ACC112 (cell line): ENCODE data around the gene GTF3C4.

Source experiments
- H2AFZ ChIP-seq: fragments of 200-600 bp; sonication (generic); one replicate; pipeline ENCODE4 v1.6.0; 2017; ENCODE audit warnings: antibody characterized with exemption, low read length; ENCODE audit not compliant: unreplicated experiment
- H3K27ac ChIP-seq: fragments of 200-600 bp; sonication (generic); 2 replicates; pipeline ENCODE4 v1.5.1; 2014; ENCODE audit warnings: low read depth, mild to moderate bottlenecking, antibody characterized with exemption, low read length, moderate library complexity
- H3K27me3 ChIP-seq: fragments of 200-600 bp; sonication (generic); 2 replicates; pipeline ENCODE4 v1.6.1; 2014; ENCODE audit warnings: mild to moderate bottlenecking, antibody characterized with exemption, low read length, moderate library complexity, mixed read lengths; ENCODE audit not compliant: insufficient read depth
- H3K36me3 ChIP-seq: fragments of 200-600 bp; sonication (generic); 2 replicates; pipeline ENCODE4 v1.6.1; 2016; ENCODE audit warnings: mild to moderate bottlenecking, antibody characterized with exemption, low read length, moderate library complexity, mixed read lengths; ENCODE audit not compliant: insufficient read depth
- H3K4me1 ChIP-seq: fragments of 200-600 bp; sonication (generic); one replicate; pipeline ENCODE4 v1.6.1; 2016; ENCODE audit warnings: low read length, mixed read lengths; ENCODE audit not compliant: insufficient read depth, unreplicated experiment, control insufficient read depth
- H3K4me3 ChIP-seq: fragments of 200-600 bp; sonication (generic); 2 replicates; pipeline ENCODE4 v1.5.1; 2014; ENCODE audit warnings: mild to moderate bottlenecking, low read depth, low read length
- H3K79me2 ChIP-seq: fragments of 200-600 bp; sonication (generic); one replicate; pipeline ENCODE4 v1.6.0; 2016; ENCODE audit warnings: low read length; ENCODE audit not compliant: control insufficient read depth, unreplicated experiment, insufficient read depth

The GTF3C4 gene

GRCh38 chr9:132669698-132670456, 387 bp upstream of the GTF3C4 start, which contains the start of gene DDX31:
DDX31 (minus strand) TSS chr9:132669983; CDS start chr9:132669934, 49 bp downstream.
- Histone ChIP-seq H3K4me3 (peak within 1 kb of the TSS; percentile 99), H3K27ac (peak within 1 kb of the TSS; percentile 95), H2AFZ (peak within 1 kb of the TSS; percentile 98), H3K27me3 (no peaks in the 10 kb centered on the region), H3K36me3 (peaks cover 7% of the 10 kb centered on the region; the same call in 1 of the 2 replicates), H3K79me2 (peaks cover 81% of the 10 kb centered on the region), H3K4me1 (peaks cover 33% of the 10 kb centered on the region)

GRCh38 chr9:132671620-132672412, 1.6 kb downstream of the GTF3C4 start:
- peaks cover 7% of the 10 kb centered on the region; the same call in 1 of the 2 replicates for H3K36me3 ChIP-seq
- H2AFZ ChIP-seq = no peak overlapping the region
- H3K4me1 ChIP-seq = peaks cover 33% of the 10 kb centered on the region
- H3K27me3 ChIP-seq = no peaks in the 10 kb centered on the region
- peak overlapping the region; percentile 99 for H3K4me3 ChIP-seq
- H3K79me2 ChIP-seq = peaks cover 85% of the 10 kb centered on the region
- H3K27ac ChIP-seq = peak overlapping the region; percentile 95; the same call in 1 of the 2 replicates

DNA sequence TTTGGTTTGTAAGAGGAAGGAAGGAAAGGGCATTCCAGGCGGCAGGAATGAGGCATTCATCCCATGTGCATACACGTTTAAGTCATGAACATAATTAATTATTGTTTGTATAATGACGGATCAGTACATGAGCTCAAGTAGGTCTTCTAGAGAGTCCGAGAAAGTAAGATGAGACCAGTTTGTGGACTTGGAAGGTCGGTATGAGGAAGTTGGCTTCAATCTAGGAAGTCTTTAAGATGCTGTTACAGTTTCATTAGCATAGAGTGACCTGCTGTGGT, 2.1 kb downstream of the GTF3C4 start:
- Histone ChIP-seq H3K27me3 (no peaks in the 10 kb centered on the region), H3K27ac (no peak overlapping the region), H3K4me1 (peaks cover 33% of the 10 kb centered on the region), H3K79me2 (peaks cover 87% of the 10 kb centered on the region), H3K4me3 (peak overlapping the region; percentile 99), H2AFZ (no peak overlapping the region), H3K36me3 (peaks cover 7% of the 10 kb centered on the region; the same call in 1 of the 2 replicates)

DNA sequence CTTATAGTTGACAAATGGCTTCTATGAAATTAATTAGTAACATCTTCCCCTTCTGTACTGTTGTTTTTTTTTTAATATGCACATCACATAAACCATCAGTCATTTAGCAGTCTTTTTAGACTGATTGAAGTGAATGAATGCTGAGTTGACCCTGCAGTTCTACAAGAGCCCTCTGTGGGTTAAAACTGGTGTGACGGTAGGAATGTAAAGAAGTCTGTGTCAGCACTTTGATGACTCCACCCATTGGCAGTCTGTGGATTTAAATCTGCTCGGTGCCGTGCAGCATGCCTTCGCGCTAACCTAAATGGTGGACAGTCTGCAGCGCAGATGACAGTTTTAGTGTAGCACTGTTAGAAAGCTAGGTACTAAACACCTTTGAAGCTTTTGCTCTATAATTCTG, 3.1 kb downstream of the GTF3C4 start:
- Histone ChIP-seq H3K27me3 (no peaks in the 10 kb centered on the region), H3K27ac (no peak overlapping the region), H3K4me3 (0 out of 2 replicates have a peak overlapping the region, but pooled peaks have one; percentile 0), H2AFZ (no peak overlapping the region), H3K79me2 (peaks cover 87% of the 10 kb centered on the region), H3K4me1 (peaks cover 26% of the 10 kb centered on the region), H3K36me3 (peaks cover 8% of the 10 kb centered on the region; the same call in 1 of the 2 replicates)

DNA sequence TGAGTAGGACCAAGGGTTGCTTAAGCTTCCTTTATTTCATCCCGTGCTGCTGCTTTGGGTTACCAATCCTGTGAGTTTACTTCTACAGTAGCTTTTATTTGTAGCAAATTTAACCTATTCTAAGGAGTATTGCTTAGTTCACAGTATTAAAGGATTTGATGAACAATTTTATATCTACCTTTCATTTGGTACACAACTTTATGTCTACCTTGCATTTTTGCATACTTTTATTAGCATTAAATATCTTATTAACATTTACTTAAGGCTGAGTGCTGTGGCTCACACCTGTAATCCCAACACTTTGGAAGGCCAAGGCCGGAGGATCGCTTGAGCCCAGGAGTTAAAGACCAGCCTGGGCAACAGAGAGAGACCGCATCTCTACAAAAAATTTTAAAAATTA, 4.2 kb downstream of the GTF3C4 start:
- H3K27ac ChIP-seq = no peak overlapping the region
- H3K27me3 ChIP-seq = no peaks in the 10 kb centered on the region
- peaks cover 20% of the 10 kb centered on the region for H3K36me3 ChIP-seq
- peaks cover 90% of the 10 kb centered on the region for H3K79me2 ChIP-seq
- no peak overlapping the region for H3K4me3 ChIP-seq
- no peak overlapping the region for H2AFZ ChIP-seq
- H3K4me1 ChIP-seq = peaks cover 26% of the 10 kb centered on the region

DNA sequence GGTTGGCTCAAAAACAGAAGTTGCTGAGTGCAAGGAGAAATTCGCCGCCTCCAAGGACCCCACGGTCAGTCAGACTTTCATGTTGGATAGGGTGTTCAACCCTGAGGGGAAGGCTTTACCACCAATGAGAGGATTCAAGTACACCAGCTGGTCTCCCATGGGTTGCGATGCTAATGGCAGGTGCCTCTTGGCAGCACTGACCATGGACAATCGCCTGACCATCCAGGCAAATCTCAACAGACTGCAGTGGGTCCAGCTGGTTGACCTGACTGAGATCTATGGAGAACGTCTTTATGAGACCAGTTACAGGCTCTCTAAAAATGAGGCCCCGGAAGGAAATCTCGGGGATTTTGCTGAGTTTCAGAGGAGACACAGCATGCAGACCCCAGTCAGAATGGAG, 7.7 kb downstream of the GTF3C4 start:
- no peak overlapping the region for H3K27ac ChIP-seq
- H3K4me1 ChIP-seq = peaks cover 14% of the 10 kb centered on the region
- H3K27me3 ChIP-seq = no peaks in the 10 kb centered on the region
- peaks cover 23% of the 10 kb centered on the region for H3K36me3 ChIP-seq
- no peak overlapping the region for H2AFZ ChIP-seq
- H3K79me2 ChIP-seq = peaks cover 95% of the 10 kb centered on the region
- no peak overlapping the region for H3K4me3 ChIP-seq

DNA sequence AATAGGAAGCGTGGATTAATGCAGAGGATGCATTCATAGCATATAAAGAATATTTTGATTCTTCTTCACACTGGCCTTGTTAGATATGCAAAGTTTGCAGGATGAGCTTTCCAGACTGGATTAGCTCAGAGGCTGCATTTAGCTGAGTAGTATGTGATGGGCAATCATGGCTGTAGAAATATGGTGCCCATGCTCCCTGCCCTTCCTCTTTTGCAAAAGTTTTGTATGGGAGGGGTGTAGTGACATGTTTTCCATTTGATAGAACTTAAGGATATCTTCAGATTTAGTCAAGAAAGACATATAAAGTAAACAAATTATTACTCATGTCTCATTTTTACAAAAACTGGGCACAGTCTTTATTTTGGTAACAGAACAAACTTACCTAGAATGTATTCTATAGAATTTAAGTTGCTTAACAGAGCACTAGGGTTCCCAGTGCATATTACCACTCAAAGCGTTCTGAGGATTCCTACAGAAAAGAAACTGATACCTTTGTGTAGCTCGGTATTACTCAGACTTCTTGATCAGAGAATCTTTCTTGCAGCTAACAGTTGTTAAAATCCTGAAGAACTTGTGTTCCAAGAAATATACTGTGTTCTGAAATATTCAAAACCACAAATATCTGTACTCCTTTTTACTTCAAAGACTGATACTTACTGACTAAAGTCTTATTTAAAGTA, 9.8 kb downstream of the GTF3C4 start:
- H3K4me3 ChIP-seq = no peak overlapping the region
- peaks cover 23% of the 10 kb centered on the region for H3K36me3 ChIP-seq
- no peaks in the 10 kb centered on the region for H3K27me3 ChIP-seq
- H2AFZ ChIP-seq = no peak overlapping the region
- H3K27ac ChIP-seq = no peak overlapping the region
- no peaks in the 10 kb centered on the region for H3K4me1 ChIP-seq
- H3K79me2 ChIP-seq = peaks cover 74% of the 10 kb centered on the region

GRCh38 chr9:132681561-132681960, 11.3 kb downstream of the GTF3C4 start:
- H3K4me1 ChIP-seq = no peaks in the 10 kb centered on the region
- H3K27me3 ChIP-seq = no peaks in the 10 kb centered on the region
- H3K27ac ChIP-seq = no peak overlapping the region
- H3K36me3 ChIP-seq = peaks cover 30% of the 10 kb centered on the region
- no peak overlapping the region for H3K4me3 ChIP-seq
- no peak overlapping the region for H2AFZ ChIP-seq
- H3K79me2 ChIP-seq = peaks cover 61% of the 10 kb centered on the region

- Histone ChIP-seq H3K27ac (no peak overlapping the region), H3K27me3 (no peaks in the 10 kb centered on the region), H3K36me3 (peaks cover 36% of the 10 kb centered on the region), H2AFZ (no peak overlapping the region), H3K4me3 (no peak overlapping the region), H3K4me1 (no peaks in the 10 kb centered on the region), H3K79me2 (peaks cover 38% of the 10 kb centered on the region)
These were observed 13.6 kb downstream of the GTF3C4 start for GRCh38 chr9:132683873-132684272.

DNA sequence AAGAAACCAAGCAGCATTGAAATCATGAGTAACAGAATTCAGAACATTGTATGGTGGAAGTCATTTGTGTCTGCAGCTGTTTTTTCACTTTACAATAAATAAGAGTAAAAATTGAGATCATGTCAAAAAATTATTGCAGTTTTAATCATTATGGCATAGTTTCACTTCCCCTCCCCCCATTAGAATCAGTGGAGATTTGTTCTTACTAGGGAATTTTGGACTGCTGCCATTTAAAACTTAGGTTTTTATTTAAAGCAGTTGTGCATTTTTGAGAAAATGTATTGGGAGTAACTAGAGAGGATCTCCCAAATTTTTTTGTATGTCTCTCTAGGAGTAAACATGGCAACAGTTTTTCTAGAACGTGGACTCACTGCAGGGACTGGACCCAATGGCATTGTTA, 20.4 kb downstream of the GTF3C4 start:
- H2AFZ ChIP-seq = no peak overlapping the region
- H3K4me3 ChIP-seq = no peak overlapping the region
- no peaks in the 10 kb centered on the region for H3K4me1 ChIP-seq
- peaks cover 60% of the 10 kb centered on the region for H3K36me3 ChIP-seq
- H3K79me2 ChIP-seq = no peaks in the 10 kb centered on the region
- H3K27me3 ChIP-seq = no peaks in the 10 kb centered on the region
- H3K27ac ChIP-seq = no peak overlapping the region
